Endometrial microvascular endothelial cells (primary cell): Measurements from ENCODE around the gene ZRANB1. TPM values are rescaled to one million over a fixed set of nuclear protein-coding genes. Genes with fewer than 3 reads are reported as not detected.

Source experiments
- in situ Hi-C: cut with HindIII; loops from 2 replicates; pipeline ENCODE4 v1.10.0; 2017; ENCODE audit warnings: low sequenced_read_pairs, low pct_unique_long_range_greater_than_20kb; ENCODE audit errors: inconsistent ontology term
- total RNA-seq: library from RNA; depleted of rRNA; stranded (reverse); fragments of >200 nt; gene quantifications from one replicate; pipeline ENCODE4 v1.2.3, GENCODE V29; 2015; ENCODE audit errors: inconsistent ontology term

The ZRANB1 gene
- total RNA-seq, 1 donor from 2014 or later, result 10.9 TPM

DNA sequence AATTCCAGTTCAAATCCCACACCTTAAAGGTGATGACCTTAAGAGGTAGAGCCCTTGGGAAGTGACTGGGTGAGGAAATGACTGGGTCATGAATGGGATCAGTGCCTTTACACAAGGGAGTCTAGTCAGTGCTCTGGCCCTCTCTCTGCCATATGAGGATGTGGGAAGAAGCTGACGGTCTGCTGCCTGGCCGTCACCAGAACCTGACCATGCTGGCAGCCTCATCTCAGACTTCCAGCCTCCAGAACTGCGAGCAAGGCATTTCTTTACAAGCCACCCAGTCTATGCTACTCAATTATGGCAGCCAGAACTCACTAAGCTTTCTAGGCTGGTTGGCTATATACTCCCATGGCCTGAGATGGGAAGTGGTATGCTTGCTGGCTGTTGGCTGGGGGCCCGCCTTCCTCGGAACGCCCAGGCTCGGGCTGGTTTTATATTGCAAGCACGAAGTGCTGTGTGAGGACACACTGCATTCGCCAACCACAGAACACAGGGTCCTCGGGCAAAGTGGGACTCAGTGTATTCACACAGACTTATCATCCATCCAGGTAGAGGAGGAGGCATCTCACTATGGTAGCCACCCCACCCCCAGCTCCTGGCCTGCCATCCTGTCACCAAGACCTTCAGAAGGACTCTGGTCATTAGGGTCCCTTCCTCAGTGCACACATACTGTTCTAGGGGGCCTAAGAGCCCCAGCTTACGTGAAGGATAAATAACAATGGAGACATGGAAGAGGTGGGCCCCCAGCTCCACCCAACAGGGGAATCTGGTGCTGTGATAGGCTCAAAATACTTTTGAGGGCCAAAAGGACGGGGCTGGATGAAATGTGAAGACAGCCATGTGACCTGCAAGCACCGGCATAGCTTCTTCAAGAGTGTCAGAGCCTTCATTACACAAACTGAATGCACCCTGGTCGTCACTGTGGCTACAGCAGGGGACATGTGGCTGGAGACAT, 49.0 kb downstream of the ZRANB1 start:
- in situ Hi-C loops, result no loop called here

DNA sequence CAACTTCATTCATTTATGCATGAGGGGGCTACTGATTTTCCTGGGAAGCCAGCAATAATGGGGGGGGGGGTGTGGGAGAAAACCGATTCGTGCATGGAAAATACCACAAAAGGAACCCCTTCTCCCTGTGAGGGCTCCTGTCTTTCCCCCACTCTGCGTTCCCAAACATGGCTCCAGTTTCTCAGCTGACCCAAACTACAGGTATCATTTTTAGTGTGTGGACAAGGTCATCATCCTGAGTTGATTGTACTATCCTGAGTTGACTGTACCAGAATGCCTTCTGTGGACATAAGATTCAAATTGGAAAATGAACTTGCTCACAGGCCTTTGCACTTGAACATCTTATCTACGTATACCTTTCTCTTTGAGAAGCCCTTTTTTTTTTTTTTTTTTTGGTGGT, 49.9 kb downstream of the ZRANB1 start:
- in situ Hi-C loops, result no loop called here

DNA sequence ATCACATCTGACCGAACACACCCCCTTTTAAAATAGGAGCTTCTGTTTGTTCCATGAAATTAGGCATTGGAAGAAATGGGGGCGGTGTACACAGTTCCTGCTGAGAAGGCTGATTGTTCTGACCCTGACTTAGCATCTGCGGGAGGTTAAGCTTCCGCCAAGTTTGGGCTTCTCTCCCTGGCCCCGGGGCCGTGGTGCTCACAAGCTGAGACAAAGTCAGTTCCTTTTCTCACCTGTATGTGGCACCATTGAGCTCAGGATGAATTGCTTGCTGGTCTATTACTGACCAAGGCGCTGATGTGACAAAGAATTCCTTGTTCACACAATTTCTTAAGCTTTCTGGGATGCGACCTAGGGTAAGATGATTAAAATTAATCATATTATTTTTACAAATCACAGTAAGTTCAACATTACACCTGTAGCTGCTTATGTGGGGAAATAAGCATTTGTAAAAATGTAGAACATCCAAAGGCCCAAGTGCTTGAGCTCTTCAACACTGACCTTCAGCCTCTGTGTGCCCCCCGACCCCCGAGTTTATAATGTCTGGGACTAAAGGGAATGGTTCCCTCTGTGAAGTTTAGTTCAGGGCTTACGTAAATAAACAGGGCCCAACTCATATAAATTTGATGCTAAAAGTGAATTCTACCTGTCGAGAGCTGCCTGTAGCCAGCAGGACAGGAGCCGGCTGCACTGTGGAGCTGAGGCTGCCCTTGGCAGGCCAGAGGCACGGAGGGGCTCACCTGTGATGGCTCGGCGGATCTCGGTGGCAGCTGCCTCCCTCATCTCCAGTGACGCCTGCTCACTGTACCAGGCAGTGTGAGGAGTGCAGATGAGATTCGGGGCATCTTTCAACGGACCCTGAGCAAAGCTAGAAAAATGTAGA, 50.8 kb downstream of the ZRANB1 start:
- in situ Hi-C loops, result no loop called here

DNA sequence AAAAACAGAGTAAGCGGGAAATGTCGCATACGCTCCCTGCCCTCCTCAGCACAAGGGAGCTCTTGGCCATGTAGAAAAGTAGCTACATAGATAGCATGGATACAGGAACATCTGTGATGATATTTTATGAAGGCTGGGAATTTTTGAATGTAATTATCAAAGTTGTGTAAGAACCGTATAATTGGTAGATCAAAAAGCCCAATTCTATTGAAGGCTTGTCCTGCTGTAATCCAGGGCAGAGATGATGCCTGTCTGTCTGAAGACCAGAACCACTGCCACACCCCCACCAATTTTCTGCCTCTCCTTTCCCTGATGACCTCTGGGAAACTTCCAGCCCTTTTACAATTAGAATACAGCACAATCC, 51.4 kb downstream of the ZRANB1 start:
- in situ Hi-C loops, result no loop called here

DNA sequence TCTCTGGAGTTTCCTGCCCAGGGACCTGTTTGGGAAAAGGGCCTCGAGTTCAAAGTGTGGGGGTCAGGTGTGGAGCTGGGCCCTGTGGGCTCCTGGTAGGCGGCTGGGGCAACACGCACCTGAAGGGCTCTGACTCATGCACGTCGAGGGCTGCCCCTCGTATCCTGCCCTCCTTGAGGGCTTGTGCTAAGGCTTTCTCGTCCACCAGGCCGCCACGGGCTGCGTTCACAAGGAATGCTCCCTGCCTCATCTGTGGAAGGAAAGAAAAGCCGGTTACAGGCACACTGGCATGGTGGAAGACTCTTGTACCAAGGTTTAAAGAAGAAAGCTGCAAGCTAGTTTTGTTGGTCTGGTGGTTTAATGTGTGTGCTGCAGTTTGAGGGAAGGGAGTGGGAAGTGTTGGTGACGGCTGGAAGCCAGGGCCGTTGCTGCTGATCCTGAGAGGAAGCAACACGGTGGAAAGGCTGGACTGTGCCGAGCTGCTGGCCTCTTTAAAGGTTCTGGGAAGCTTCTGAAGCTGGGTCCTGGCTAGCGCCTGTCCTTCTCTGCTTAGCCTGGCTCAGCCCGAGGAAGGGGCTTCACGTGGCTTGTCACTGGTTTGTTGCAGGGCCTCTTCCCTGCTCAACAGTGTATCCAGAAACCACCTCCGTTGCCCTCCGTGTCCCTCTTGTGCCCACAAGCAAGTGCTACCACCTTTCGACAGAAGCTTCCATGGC, 52.0 kb downstream of the ZRANB1 start:
- in situ Hi-C loops, result no loop called here

DNA sequence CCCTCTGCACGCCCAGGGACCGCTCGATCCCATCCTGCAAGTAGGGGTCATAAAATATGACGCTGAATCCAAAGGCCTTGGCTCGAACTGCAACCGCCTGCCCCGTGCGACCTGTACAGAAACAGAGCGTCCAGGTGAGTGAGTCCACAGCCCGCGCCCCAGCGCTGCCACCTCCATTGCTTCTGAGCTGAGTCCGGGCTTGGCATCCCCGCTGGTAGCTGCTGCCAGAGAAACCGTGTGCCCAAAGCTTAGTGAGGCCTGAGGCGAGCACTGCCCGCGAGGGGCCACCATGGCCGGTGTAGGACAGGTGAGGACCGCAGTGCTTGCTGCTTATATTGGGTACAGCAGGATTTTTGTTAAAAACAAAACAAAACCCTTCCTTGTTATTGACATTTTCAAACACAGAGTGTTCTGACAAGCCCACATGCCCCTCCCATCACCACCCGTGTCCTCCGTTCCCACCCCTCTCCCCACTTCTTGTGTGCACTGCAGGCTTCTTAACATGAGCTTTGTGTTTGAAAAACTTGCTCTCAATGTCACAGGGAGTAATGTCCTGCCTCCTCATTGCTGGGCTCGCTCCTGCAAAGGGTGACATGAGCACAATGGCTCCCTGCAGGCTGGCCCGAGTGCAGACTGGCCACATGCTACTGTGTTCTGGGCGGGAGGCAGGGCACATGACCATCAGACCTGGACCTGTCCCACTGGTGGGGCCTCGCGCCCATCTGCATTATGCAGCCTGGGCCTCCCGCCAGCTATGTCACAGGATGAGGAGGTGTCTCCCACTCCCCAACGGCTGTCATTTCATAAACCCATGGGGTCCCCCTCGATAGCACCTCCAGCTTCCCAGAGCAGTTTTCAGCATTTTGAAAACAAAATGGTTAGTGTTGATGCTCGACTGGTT, 52.9 kb downstream of the ZRANB1 start:
- in situ Hi-C loops, result no loop called here

DNA sequence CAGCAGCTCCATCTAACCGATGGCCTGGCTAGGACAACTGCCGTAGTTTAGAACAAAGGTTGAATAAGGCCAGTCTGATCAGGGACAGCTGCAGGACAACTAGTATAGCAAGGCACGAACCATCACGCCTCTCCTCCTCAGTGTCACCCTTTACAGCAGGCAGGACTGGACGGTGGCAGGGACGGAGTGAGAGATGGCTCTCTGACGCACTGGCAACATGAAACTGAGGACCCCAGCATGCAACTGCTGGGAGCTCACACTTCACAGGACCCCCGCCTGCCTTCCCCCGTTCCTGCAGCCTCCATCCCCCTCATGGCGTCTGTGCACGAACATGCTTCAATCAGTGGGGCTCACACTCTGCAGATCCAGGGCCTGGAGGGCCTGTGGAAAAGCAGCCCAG, 53.7 kb downstream of the ZRANB1 start:
- in situ Hi-C loops, result no loop called here

DNA sequence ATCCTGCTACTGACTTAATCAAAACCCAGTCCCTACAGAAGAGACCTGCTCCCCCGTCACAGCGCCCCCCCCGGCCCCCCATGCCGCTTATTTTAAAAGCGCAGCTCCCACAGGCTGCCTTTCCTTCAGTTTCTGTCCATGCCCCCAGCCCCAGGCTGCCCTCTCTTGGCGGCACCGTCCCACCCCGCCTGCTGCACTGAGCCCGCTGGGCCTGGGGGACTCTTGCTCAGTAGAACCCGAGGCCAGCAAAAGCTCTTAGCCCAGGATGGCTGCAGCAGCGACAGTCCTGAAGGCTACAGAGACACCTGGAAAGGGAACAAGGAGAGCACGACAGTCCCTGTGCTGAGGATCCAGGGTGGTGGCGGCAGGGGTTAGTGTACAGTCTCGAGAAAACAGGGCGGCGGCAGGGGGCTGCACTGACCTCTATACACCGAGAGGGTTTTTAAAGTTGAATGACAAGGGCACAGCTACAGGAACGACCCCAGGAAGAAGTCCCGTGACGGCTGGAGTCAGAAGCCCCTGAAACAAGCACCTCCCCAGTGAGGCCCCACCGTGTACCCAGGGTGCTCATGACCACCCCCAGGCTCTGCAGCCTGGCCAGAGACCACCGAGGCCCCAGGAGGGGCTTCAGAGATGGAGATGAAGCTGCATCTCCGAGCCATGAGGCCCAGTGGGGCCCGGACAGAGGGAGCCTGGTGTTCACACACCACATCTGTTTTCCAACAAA, 54.4 kb downstream of the ZRANB1 start:
- in situ Hi-C loops, result no loop called here

DNA sequence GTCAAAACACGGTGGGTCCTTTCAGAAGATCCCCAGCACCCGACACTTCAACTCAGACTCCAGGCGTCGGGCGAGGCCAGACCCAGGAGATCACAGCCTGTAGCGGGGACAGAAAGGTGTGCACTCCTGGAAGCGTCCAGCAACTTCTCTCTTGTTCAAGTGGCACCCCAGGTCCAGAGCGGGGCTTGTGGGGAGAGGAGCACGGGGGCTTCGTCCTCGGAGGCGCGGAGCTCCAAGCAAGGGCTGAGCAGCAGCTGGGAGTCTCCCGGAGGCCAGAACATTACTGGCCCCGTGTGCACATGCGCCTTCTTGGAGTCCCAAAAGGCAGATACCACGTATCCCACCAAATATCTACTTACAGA, 54.9 kb downstream of the ZRANB1 start:
- in situ Hi-C loops, result no loop called here

DNA sequence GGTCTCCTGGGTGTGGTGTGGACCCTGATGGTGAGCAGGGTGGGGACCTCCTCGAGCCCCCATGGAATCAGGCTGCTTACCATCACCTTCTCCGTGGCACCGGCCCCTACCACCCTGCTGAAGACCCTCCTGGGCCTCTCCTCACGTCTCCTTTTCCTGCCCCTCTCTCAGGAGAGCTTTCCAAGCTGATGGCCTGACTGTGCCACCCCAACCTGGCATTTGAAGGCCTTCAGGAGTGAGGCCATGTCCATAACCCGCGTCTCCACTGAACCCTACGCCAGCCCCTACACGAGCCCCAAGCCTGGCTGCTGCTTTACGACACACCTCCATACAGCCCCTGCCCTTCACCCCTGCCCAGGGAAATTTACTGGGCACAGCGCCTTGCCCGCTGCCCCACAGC, 55.4 kb downstream of the ZRANB1 start:
- in situ Hi-C loops, result no loop called here

DNA sequence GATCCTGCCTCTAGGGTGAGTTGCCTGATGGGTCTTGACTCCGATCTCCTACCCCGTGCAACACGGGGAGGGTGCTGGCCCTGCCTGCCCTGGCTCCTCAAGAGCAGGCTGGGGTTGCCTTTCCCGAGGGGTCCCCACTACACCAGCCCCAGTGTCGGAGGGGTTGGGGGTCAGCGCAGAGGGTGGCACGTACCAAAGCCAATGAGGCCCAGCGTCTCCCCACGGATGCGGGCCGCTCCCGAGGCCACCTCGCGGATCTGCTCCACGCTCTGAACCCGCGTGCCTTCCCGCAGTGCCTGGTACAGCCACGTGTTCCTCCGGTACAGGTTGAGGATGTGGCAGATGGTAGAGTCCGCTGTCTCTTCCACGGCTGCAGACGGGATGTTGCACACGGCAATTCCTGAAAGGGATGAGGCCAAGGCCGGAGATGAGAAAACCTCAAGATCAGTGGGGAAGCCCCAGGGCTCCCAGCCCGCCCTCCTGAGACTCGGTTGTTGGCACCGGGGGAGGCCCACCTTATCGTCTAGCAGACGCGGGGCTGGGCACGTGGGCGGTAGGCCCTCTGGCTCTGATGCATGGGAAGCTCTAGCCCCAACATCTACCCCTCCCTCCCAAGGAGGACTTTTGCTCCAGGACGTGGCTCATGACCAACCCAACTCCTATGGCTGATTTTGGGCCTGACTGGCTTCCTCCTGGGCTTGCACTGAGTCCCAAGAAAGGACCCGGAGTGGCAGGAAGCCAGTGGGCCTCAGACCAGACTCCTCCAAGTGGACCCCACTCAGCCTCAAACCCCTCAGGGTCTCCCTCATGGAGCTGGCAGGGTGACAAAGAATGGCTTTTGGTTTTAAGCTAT, 56.1 kb downstream of the ZRANB1 start:
- in situ Hi-C loops, result no loop called here

DNA sequence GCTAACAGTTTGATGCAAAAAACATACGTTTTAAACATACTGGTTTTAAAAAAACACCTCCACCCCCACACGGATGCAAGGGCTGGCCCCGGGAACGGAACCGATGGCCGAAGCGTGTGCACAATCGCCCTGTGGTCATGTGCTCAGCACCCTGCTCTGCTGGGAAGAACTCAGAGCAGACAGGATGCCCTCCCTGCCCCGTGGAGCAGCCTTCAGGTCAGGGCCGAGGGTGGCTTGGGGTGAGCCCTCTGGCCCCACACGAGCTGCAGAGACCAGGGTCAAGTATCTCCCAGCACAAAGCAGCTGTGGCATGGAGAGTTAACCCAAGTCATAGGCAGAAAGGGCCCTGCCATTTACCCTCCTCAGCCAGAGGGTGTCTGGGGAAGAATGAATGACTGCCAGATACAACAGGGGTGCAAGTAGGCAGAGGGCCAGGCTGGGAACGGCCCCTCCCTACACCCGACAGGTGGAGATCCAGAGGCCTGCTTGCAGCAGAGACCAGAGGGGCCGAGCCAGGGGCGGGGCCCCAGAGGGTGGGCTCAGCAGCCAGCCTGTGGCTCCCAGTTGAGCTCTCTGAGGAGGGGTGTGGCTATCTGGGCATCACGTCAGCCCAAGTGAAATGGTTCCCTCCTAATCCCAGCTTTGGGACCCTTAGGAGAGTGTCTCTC, 56.8 kb downstream of the ZRANB1 start:
- in situ Hi-C loops, result no loop called here

DNA sequence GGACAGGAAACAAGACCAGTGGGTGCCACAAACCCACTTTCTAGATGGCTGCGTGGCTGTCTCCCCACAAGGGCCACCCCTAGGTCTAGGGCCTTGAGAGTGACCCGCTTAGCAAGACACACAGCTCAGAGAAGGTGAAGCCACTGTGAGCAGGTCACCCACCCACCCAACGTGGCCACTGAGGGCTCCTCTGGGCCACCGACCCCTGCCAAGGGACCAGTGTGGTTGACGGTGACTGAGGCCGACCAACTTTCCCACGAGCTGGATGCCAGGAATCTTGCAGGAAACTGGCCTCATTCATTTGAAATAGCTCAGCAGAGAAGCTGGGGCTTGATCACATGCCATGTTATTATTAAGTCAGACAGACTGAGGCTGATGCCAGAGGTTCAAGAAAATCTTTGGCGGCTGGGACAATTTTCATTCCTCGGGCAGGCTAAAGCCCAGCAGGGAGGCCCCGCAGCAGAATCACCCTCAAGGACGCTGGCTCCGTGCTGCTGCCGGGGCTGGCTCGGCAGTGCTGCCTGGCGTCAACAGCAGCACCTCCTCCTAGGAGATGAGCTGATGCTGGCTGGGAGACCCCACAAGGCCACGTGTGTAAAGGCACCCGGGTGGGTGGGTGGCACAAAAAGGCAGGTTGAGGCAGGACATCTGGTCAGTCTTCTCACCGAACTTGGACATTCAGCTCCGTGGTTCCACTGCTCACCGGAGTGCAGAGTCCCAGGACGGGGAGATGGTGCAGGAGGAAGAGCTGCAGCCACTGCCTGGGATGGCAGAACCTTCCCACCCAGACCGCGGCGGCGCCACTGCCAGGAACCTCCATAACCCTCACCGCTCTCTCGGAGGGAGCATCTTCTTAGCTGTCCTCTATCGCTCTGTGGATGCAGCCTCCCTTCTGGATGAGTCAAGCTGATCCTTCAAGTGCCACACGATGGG, 57.8 kb downstream of the ZRANB1 start:
- in situ Hi-C loops, result no loop called here

DNA sequence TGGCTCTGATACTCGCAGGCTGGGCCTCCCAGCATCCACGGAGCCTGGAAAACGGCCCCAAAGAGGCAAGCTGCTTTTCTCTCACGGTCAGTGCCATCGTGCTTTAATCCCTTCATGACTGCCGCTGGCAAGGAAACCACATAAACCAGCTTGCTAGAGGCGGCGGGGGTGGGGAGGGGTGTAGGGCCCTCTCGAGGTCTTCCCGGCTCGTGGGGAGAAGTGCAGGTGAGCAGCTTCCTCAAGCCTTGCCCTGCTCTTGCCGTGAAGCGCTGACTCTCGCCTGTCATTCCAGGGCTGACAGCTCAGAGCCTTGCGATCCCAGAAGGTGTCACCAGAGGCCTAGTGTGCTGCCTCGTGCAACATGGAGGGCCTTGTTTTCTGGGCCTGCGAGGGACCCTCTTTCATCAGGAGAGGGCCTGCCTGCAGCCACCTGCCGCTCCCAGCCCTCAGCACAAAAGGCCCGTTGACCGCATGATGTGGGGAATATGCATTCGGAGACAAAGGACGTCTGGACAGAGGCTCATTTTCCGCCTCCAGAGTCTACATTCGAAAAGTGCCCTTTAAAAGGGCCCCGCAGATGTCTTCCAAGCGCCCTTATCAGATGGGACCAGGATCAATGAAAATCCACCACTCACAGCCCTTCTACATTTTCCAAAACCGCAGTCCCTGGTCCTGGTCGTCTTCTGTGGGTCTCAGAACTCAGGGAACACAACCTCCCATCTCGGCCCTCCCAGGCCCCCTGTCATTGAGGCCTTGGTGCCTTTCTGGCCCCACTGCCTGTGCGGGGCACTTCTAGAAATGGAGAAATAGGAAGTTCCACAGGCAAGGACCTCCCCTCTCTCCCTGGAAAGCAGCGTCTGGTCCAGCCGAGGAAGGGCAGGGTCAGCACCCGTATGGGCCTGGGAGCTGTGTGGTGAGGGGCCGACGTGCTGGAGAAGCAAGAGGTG, 58.7 kb downstream of the ZRANB1 start:
- in situ Hi-C loops, result no loop called here
